ENCODE measurements around the gene TUBB1.
"Not testable (repeated sequence)": the region's sequence is repeated elsewhere in the genome, so short reads cannot be mapped to it uniquely, and the experiment has no call there.

The TUBB1 gene

GRCh38 chr20:59024111-59024530, 4.9 kb downstream of the TUBB1 start:
- peak; percentile 46 for DNase-seq

- DNase-seq, result no peak
These were observed 5.9 kb downstream of the TUBB1 start for GRCh38 chr20:59025086-59025485.

- no peak for DNase-seq
These were observed 6.3 kb downstream of the TUBB1 start for GRCh38 chr20:59025511-59025910.

GRCh38 chr20:59026904-59027740, 7.9 kb downstream of the TUBB1 start:
- no peak for DNase-seq

GRCh38 chr20:59027741-59028320, 8.6 kb downstream of the TUBB1 start:
- no peak for DNase-seq

GRCh38 chr20:59028812-59029211, 9.6 kb downstream of the TUBB1 start:
- no peak for DNase-seq

GRCh38 chr20:59030911-59031563, 11.8 kb downstream of the TUBB1 start:
- DNase-seq, result no peak

- no peak for DNase-seq
These were observed 12.4 kb downstream of the TUBB1 start for GRCh38 chr20:59031564-59032022.

GRCh38 chr20:59032023-59032712, 12.9 kb downstream of the TUBB1 start, which contains the start of gene ATP5F1E:
ATP5F1E (minus strand) TSS chr20:59032335; CDS start chr20:59032251, 84 bp downstream.
- peak; percentile 98 for DNase-seq

- no peak for DNase-seq
These were observed 13.5 kb downstream of the TUBB1 start for GRCh38 chr20:59032713-59033059.

GRCh38 chr20:59033093-59033492, 13.9 kb downstream of the TUBB1 start:
- DNase-seq, result no peak

- DNase-seq, result no peak
These were observed 14.5 kb downstream of the TUBB1 start for GRCh38 chr20:59033616-59034165.

GRCh38 chr20:59035381-59035780, 16.2 kb downstream of the TUBB1 start:
- DNase-seq, result no peak

GRCh38 chr20:59037386-59037785, 18.2 kb downstream of the TUBB1 start:
- DNase-seq, result no peak

- DNase-seq, result no peak
These were observed 20.0 kb downstream of the TUBB1 start for GRCh38 chr20:59039233-59039632.

- no peak for DNase-seq
These were observed 21.4 kb downstream of the TUBB1 start for GRCh38 chr20:59040667-59041066.

- not testable (repeated sequence) for DNase-seq
These were observed 22.3 kb downstream of the TUBB1 start for GRCh38 chr20:59041487-59041886.

GRCh38 chr20:59042151-59042795, 23.0 kb downstream of the TUBB1 start, which contains the start of gene PRELID3B:
PRELID3B (minus strand) TSS chr20:59042786; CDS start chr20:59042730, 56 bp downstream.
- no peak for DNase-seq

- DNase-seq, result peak; percentile 98
These were observed 23.8 kb downstream of the TUBB1 start for GRCh38 chr20:59042796-59043631.

GRCh38 chr20:59043698-59044097, 24.5 kb downstream of the TUBB1 start:
- DNase-seq, result no peak

GRCh38 chr20:59044295-59044694, 25.1 kb downstream of the TUBB1 start:
- DNase-seq, result no peak
